Measurements from ENCODE around the gene FAM217B.

FAM217B gene

GRCh38 chr20:59940129-59940955 is at the start of gene FAM217B, which contains the start of gene PPP1R3D:
FAM217B (plus strand) TSS chr20:59940389; CDS start chr20:59943944, 3,555 bp downstream.
PPP1R3D (minus strand) TSS chr20:59940305; CDS start chr20:59939931, 374 bp downstream.
- Mint-ChIP-seq H3K27me3 (no peaks in the 10 kb centered on the region), H3K4me3 (peak within 1 kb of the TSS; percentile 96), H3K27ac (peak within 1 kb of the TSS; percentile 95), H3K4me1 (peaks cover 57% of the 10 kb centered on the region), H3K36me3 (peaks cover 6% of the 10 kb centered on the region), H3K9me3 (no peaks in the 10 kb centered on the region)

- Mint-ChIP-seq H3K9me3 (no peaks in the 10 kb centered on the region), H3K27me3 (no peaks in the 10 kb centered on the region), H3K27ac (no peak overlapping the region), H3K4me1 (no peaks in the 10 kb centered on the region), H3K36me3 (no peaks in the 10 kb centered on the region), H3K4me3 (no peak overlapping the region)
Measured at GRCh38 chr20:59891581-59891980, 48.6 kb upstream of the FAM217B start.

GRCh38 chr20:59895908-59896307 is 44.3 kb upstream of the FAM217B start:
- Mint-ChIP-seq H3K4me3 (no peak overlapping the region), H3K9me3 (no peaks in the 10 kb centered on the region), H3K27me3 (peaks cover 2% of the 10 kb centered on the region), H3K36me3 (peaks cover 2% of the 10 kb centered on the region), H3K4me1 (no peaks in the 10 kb centered on the region), H3K27ac (no peak overlapping the region)

- H3K36me3 Mint-ChIP-seq = peaks cover 3% of the 10 kb centered on the region
- no peaks in the 10 kb centered on the region for H3K9me3 Mint-ChIP-seq
- H3K4me3 Mint-ChIP-seq = no peak overlapping the region
- no peaks in the 10 kb centered on the region for H3K4me1 Mint-ChIP-seq
- H3K27ac Mint-ChIP-seq = no peak overlapping the region
- H3K27me3 Mint-ChIP-seq = peaks cover 1% of the 10 kb centered on the region
Measured at GRCh38 chr20:59902470-59902869, 37.7 kb upstream of the FAM217B start.

GRCh38 chr20:59903621-59904020 is 36.6 kb upstream of the FAM217B start:
- Mint-ChIP-seq H3K4me3 (no peak overlapping the region), H3K36me3 (peaks cover 2% of the 10 kb centered on the region), H3K4me1 (no peaks in the 10 kb centered on the region), H3K9me3 (no peaks in the 10 kb centered on the region), H3K27ac (no peak overlapping the region), H3K27me3 (no peaks in the 10 kb centered on the region)

GRCh38 chr20:59908855-59909254 is 31.3 kb upstream of the FAM217B start:
- peaks cover 2% of the 10 kb centered on the region for H3K36me3 Mint-ChIP-seq
- H3K4me1 Mint-ChIP-seq = no peaks in the 10 kb centered on the region
- no peaks in the 10 kb centered on the region for H3K9me3 Mint-ChIP-seq
- peaks cover 1% of the 10 kb centered on the region for H3K27me3 Mint-ChIP-seq
- H3K27ac Mint-ChIP-seq = no peak overlapping the region
- no peak overlapping the region for H3K4me3 Mint-ChIP-seq

- Mint-ChIP-seq H3K36me3 (no peaks in the 10 kb centered on the region), H3K27ac (no peak overlapping the region), H3K27me3 (peaks cover 1% of the 10 kb centered on the region), H3K4me1 (no peaks in the 10 kb centered on the region), H3K4me3 (no peak overlapping the region), H3K9me3 (no peaks in the 10 kb centered on the region)
Measured at GRCh38 chr20:59911041-59911440, 29.1 kb upstream of the FAM217B start.

GRCh38 chr20:59912609-59913008 is 27.6 kb upstream of the FAM217B start:
- Mint-ChIP-seq H3K4me3 (no peak overlapping the region), H3K9me3 (no peaks in the 10 kb centered on the region), H3K4me1 (no peaks in the 10 kb centered on the region), H3K27me3 (peaks cover 1% of the 10 kb centered on the region), H3K36me3 (no peaks in the 10 kb centered on the region), H3K27ac (no peak overlapping the region)

- Mint-ChIP-seq H3K4me1 (no peaks in the 10 kb centered on the region), H3K9me3 (no peaks in the 10 kb centered on the region), H3K36me3 (no peaks in the 10 kb centered on the region), H3K27ac (no peak overlapping the region), H3K4me3 (no peak overlapping the region), H3K27me3 (peaks cover 1% of the 10 kb centered on the region)
Measured at GRCh38 chr20:59920944-59921343, 19.2 kb upstream of the FAM217B start.

- no peak overlapping the region for H3K4me3 Mint-ChIP-seq
- H3K9me3 Mint-ChIP-seq = no peaks in the 10 kb centered on the region
- H3K27ac Mint-ChIP-seq = no peak overlapping the region
- peaks cover 1% of the 10 kb centered on the region for H3K27me3 Mint-ChIP-seq
- no peaks in the 10 kb centered on the region for H3K36me3 Mint-ChIP-seq
- H3K4me1 Mint-ChIP-seq = no peaks in the 10 kb centered on the region
Measured at GRCh38 chr20:59923514-59923913, 16.7 kb upstream of the FAM217B start.

GRCh38 chr20:59925359-59925758 is 14.8 kb upstream of the FAM217B start:
- Mint-ChIP-seq H3K4me1 (no peaks in the 10 kb centered on the region), H3K4me3 (no peak overlapping the region), H3K27me3 (peaks cover 1% of the 10 kb centered on the region), H3K27ac (no peak overlapping the region), H3K36me3 (no peaks in the 10 kb centered on the region), H3K9me3 (no peaks in the 10 kb centered on the region)

- H3K4me3 Mint-ChIP-seq = no peak overlapping the region
- H3K9me3 Mint-ChIP-seq = no peaks in the 10 kb centered on the region
- peaks cover 1% of the 10 kb centered on the region for H3K27me3 Mint-ChIP-seq
- H3K27ac Mint-ChIP-seq = no peak overlapping the region
- H3K36me3 Mint-ChIP-seq = no peaks in the 10 kb centered on the region
- H3K4me1 Mint-ChIP-seq = no peaks in the 10 kb centered on the region
Measured at GRCh38 chr20:59925899-59926298, 14.3 kb upstream of the FAM217B start.

- Mint-ChIP-seq H3K27ac (peak overlapping the region; percentile 9), H3K27me3 (no peaks in the 10 kb centered on the region), H3K4me3 (peak overlapping the region; percentile 77), H3K36me3 (peaks cover 1% of the 10 kb centered on the region), H3K9me3 (no peaks in the 10 kb centered on the region), H3K4me1 (peaks cover 15% of the 10 kb centered on the region)
Measured at GRCh38 chr20:59931511-59932312, 8.5 kb upstream of the FAM217B start.

GRCh38 chr20:59932616-59933295 is 7.4 kb upstream of the FAM217B start:
- H3K9me3 Mint-ChIP-seq = no peaks in the 10 kb centered on the region
- peak overlapping the region; percentile 59 for H3K4me3 Mint-ChIP-seq
- peaks cover 26% of the 10 kb centered on the region for H3K4me1 Mint-ChIP-seq
- H3K36me3 Mint-ChIP-seq = peaks cover 1% of the 10 kb centered on the region
- H3K27ac Mint-ChIP-seq = no peak overlapping the region
- H3K27me3 Mint-ChIP-seq = no peaks in the 10 kb centered on the region

- Mint-ChIP-seq H3K4me1 (peaks cover 32% of the 10 kb centered on the region), H3K9me3 (no peaks in the 10 kb centered on the region), H3K27me3 (no peaks in the 10 kb centered on the region), H3K27ac (no peak within 1 kb of the TSS), H3K36me3 (peaks cover 1% of the 10 kb centered on the region), H3K4me3 (peak within 1 kb of the TSS; percentile 82)
Measured at GRCh38 chr20:59933296-59933848, 6.8 kb upstream of the FAM217B start, which contains the start of gene SYCP2. SYCP2 (minus strand) TSS chr20:59933637; CDS start chr20:59922413, 11,224 bp downstream.

Data from activated naive CD4-positive, alpha-beta T cell treated with anti-CD3 and anti-CD28 coated beads, Interleukin-2, amount 50 U/mL, for 24 hours (primary cell).